ENCODE measurements around the gene LSM3. TPM values are rescaled to one million over a fixed set of nuclear protein-coding genes. Genes with fewer than 3 reads are reported as not detected.

The LSM3 gene
- total and polyA plus RNA-seq, 9 of the 15 experiments (the other 6 are each of a cell fraction or from before 2014, with no cell fraction given): 33.8 to 203 (median 61.2) TPM

DNA sequence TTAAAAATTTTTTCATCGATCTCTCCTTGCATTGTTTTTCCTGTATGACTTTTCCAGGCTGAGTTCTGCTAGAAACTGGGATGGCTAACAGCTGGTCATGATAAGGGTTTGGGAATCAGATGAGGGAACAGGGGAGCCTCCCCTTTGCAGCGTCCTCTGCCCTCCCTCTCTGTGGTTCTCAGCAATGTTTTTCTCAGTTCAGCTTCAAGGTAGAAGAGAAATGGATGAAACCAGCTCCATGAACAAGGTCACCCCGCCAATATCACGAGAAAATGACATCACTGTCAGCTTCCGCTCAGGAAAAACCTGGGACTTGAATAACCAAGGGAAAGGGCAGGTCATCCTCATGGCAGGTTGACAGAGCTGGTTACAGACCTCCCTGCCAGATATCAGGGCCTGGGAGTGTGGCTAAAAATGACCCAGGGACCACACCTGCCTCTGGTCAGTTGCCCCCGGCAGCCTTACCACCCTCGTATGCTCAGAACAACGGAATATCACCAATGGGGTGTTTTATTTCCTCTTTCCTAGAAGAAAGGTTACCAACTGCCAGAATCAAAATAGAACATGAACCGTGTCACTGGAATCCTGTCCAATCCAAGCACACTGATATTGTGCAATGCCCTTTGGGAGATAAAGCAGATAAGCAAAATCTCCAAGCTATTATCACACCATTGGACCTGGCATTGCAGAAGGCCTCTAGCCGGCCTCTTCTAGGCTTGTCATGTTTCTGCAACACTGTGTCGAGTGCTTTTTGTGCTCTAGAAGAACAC lies 26.1 kb downstream of the LSM3 start (continued):
- TF ChIP-seq MYNN (IDR thresholded peaks at IDR 0.05) (0 out of 2 replicates have a peak, but pooled peaks have one; percentile 43), MYNN (CRISPR knock-in tag; IDR thresholded peaks at IDR 0.05) (no peak), ZNF583 (CRISPR knock-in tag; IDR thresholded peaks at IDR 0.05) (peak; percentile 39; the same call in 1 of the 2 replicates), SIRT6 (IDR thresholded peaks at IDR 0.05; ENCODE audit: low read depth, low read length) (no peak), ZNF232 (CRISPR knock-in tag; IDR thresholded peaks at IDR 0.05) (no peak), TRIM25 (IDR thresholded peaks at IDR 0.05; ENCODE audit: borderline replicate concordance) (no peak), DACH1 (IDR thresholded peaks at IDR 0.05; ENCODE audit: partially characterized antibody) (peak; percentile 5), ERF (CRISPR knock-in tag; IDR thresholded peaks at IDR 0.05) (no peak; the same call in 1 of the 2 replicates), MEF2D (tag; conservative IDR thresholded peaks at IDR 0.05; ENCODE audit: low read depth) (peak; percentile 96), E4F1 (CRISPR knock-in tag; IDR thresholded peaks at IDR 0.05; ENCODE audit: borderline replicate concordance) (no peak), THAP7 (CRISPR knock-in tag; IDR thresholded peaks at IDR 0.05) (no peak), ZNF3 (CRISPR knock-in tag; IDR thresholded peaks at IDR 0.05) (no peak), BACH1 (tag; IDR thresholded peaks at IDR 0.05) (peak; percentile 62), GATAD2A (IDR thresholded peaks at IDR 0.05) (0 out of 2 replicates have a peak, but pooled peaks have one; percentile 25), NFXL1 (CRISPR knock-in tag; IDR thresholded peaks at IDR 0.05) (no peak), OTX1 (CRISPR knock-in tag; IDR thresholded peaks at IDR 0.05) (no peak), CBX1 (IDR thresholded peaks at IDR 0.05; ENCODE audit: low read depth) (no peak), POLR3G (IDR thresholded peaks at IDR 0.05; ENCODE audit: extremely low read depth, insufficient read length, insufficient replicate concordance) (no peak)
- TF ChIP-seq, protein P1, sequence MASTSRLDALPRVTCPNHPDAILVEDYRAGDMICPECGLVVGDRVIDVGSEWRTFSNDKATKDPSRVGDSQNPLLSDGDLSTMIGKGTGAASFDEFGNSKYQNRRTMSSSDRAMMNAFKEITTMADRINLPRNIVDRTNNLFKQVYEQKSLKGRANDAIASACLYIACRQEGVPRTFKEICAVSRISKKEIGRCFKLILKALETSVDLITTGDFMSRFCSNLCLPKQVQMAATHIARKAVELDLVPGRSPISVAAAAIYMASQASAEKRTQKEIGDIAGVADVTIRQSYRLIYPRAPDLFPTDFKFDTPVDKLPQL (IDR thresholded peaks at IDR 0.05; ENCODE audit: extremely low read depth, insufficient read length): no peak
- TF ChIP-seq, protein P2, sequence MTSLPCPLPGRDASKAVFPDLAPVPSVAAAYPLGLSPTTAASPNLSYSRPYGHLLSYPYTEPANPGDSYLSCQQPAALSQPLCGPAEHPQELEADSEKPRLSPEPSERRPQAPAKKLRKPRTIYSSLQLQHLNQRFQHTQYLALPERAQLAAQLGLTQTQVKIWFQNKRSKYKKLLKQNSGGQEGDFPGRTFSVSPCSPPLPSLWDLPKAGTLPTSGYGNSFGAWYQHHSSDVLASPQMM (CRISPR knock-in tag; IDR thresholded peaks at IDR 0.05): no peak
- TF ChIP-seq, protein P3, sequence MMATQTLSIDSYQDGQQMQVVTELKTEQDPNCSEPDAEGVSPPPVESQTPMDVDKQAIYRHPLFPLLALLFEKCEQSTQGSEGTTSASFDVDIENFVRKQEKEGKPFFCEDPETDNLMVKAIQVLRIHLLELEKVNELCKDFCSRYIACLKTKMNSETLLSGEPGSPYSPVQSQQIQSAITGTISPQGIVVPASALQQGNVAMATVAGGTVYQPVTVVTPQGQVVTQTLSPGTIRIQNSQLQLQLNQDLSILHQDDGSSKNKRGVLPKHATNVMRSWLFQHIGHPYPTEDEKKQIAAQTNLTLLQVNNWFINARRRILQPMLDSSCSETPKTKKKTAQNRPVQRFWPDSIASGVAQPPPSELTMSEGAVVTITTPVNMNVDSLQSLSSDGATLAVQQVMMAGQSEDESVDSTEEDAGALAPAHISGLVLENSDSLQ (IDR thresholded peaks at IDR 0.05): peak; percentile 47; the same call in 1 of the 2 replicates

Measured in K562 (cell line).